Measurements from ENCODE around the gene CSH1.
"Not testable (repeated sequence)": the region's sequence is repeated elsewhere in the genome, so short reads cannot be mapped to it uniquely, and the experiment has no call there.

Gene CSH1

DNA sequence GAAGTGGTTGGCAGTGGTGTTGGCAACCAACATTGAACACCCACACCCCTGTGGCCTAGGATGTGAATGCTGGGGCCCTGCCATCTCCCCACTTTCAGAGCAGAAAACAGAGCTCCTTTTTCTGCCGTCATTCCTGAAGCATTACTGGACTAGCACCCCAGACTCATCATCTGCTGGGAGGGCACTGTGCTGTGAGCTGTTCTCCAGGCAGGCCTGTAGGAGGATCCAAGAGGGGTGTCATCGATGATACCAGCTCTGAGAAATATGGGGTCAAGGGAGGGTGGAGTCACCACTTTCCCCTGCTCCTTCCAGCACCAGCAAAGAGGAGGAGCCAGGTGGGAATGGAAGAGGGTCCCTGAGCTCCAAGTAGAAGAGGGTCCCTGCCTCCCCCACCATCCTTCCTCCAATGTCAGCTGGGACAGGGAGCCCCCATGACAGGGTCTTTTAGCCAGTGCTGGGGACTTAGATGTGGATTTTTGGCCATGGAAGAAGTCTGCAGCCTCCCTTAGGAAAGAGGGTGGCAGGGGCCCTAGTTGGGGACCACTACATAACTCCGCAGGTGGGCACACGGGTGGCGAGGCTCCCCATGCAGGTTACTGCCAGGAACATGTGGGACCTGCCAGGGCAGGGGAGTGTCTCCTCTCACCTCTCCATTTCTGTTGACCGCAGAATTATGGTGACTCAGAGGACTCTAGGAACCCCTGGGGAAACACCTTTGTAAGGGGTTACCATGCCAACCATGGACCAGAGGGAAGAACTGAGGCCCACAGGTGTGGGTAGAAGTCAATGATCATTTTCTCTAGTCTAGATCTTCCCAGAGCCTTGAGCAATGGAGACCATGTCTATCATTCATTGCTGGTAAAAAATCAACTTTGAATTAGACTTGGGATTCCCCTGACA, 2.8 kb upstream of the CSH1 start:
- FAIRE-seq: not testable (repeated sequence)

- FAIRE-seq: not testable (repeated sequence)
Observed at GRCh38 chr17:63894821-63895220, 1.6 kb downstream of the CSH1 start.

- FAIRE-seq: not testable (repeated sequence)
Observed at GRCh38 chr17:63894021-63894420, 2.4 kb downstream of the CSH1 start.

GRCh38 chr17:63892316-63893037, 3.9 kb downstream of the CSH1 start:
- not testable (repeated sequence) for FAIRE-seq

- FAIRE-seq: not testable (repeated sequence)
Observed at GRCh38 chr17:63889026-63889848, 7.1 kb downstream of the CSH1 start.

DNA sequence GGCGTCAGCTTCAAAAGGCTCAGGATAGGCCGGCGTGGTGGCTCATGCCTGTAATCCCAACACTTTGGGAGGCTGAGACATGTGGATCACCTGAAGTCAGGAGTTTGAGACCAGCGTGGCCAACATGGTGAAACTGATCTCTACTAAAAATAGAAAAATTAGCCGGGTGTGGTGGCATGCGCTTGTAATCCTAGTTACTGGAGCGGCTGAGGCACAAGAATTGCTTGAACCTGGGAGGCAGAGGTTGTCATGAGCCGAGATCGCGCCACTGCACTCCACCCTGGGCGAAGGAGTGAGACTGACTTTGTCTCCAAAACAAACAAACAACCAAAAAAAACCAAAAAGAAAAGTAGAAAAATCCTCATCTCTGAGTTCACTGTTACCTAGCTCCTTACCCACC, 11.3 kb downstream of the CSH1 start:
- FAIRE-seq: not testable (repeated sequence)

DNA sequence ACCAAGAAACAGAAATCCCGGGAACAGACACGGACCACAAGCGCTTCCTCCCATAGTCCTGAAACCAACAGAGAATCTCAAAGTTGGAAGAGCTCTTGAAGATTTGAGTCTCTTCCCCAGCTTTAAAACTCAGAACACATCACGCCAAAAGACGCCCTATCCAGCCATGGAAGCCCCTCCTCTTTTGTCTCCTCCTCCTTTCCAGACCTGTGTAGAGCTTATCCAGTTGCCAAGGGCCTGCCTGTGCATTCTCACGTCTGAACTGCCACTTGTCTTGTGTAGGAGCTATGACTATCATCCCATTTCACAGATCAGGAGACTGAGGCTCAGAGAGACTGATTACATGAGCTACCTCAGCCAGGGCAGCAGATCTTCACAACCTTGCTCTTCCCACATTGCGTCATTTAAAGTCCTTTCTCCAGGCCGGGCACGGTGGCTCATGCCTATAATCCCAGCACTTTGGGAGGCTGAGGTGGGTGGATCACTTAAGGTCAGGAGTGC, 13.7 kb downstream of the CSH1 start:
- FAIRE-seq: not testable (repeated sequence)

GRCh38 chr17:63881935-63882601, 14.3 kb downstream of the CSH1 start, which contains the start of gene GH2:
TSS of gene GH2 (minus strand) at chr17:63881944. CDS start at chr17:63881801, 143 bp downstream.
- FAIRE-seq: no peak

DNA sequence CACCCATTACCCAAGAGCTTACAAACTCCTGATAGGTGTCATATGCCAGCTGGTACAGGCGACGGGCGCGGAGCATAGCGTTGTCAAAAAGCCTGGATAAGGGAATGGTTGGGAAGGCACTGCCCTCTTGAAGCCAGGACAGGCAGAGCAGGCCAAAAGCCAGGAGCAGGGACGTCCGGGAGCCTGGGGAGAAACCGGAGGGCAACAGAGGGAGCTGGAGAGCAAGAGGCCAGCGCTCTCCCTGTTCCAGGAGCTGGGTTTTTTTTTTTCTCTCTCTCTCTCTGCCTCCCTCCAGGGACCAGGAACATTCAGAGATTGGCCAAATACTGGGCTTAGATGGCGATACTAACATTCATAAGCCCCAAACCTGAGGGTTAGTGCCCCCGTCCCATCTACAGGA, 15.0 kb downstream of the CSH1 start:
- not testable (repeated sequence) for FAIRE-seq

DNA sequence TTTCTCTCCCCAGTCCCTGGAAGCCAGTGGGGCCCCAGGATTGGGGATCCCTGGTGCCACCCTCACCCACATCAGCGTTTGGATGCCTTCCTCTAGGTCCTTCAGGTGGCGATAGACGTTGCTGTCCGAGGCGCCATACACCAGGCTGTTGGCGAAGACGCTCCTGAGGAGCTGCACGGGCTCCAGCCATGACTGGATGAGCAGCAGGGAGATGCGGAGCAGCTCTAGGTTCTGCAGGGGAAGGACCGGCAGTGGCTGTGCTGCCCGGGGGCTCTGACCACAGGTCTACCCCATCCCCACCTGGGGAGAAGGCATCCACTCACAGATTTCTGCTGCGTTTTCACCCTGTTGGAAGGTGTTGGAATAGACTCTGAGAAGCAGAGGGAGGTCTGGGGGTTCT, 15.7 kb downstream of the CSH1 start:
- no peak for FAIRE-seq

DNA sequence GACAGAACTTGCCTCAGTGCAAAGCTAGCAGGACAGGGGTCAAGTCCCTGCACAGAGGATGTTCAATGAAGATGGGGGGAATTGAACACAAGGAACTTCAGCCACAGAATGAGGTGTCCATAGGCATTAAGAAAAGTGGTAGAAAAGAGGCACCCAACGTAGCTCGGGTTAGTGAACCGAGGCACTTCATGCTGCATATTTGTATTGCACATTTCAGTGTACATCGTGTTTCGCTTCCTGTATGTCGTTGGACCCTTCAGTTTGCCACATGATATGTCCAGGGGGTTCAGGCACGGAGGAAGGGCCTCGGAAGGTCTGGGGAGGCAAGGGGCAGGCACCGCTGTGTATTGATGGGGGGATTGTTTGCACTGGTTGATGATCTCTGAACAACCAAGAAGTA, 18.0 kb downstream of the CSH1 start:
- FAIRE-seq: not testable (repeated sequence)

GRCh38 chr17:63874693-63875092, 21.7 kb downstream of the CSH1 start:
- FAIRE-seq: not testable (repeated sequence)

DNA sequence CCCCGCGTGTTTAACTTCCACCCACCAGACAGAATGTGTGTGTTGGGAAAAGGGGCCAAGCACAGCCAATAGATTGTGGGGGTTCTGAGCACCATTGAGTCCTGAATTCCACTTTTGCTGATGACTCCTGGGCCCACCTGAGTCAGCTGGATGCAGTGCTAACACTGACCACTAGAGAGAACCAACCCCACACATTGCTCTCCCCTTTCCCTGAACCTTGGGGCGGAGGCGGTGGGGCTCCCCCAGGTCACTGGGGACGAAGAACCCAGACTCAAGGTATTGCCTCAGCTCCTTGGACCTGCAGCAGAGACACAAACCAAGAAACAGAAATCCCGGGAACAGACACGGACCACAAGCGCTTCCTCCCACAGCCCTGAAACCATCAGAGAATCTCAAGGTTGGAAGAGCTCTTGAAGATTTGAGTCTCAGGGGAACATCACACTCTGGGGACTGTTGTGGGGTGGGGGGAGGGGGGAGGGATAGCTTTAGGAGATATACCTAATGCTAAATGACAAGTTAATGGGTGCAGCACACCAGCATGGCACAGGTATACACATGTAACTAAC, 22.2 kb downstream of the CSH1 start:
- not testable (repeated sequence) for FAIRE-seq

DNA sequence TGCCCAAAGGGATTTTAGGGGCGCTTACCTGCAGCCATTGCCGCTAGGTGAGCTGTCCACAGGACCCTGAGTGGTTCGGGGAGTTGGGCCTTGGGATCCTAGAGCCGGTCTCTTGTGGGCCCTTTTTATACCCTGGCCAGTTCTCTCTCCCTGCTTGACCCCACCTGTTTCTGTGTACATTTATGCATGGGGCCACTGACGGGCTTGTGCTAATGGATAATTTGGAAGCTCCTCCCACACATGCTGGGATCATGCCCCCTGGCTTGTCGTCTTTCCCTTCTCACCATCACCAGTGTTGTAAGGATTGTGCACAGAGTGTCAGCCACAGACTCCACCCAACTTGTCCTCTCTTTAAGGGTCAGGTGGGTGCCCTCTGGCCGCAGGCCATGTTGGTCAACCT, 22.8 kb downstream of the CSH1 start, which contains the start of gene CSH2:
TSS of gene CSH2 (minus strand) at position 101 of the 400 bp plus-strand sequence. CDS start at position 38, 63 bp downstream.
- not testable (repeated sequence) for FAIRE-seq

- FAIRE-seq: not testable (repeated sequence)
Observed at GRCh38 chr17:63871646-63872365, 24.6 kb downstream of the CSH1 start.

DNA sequence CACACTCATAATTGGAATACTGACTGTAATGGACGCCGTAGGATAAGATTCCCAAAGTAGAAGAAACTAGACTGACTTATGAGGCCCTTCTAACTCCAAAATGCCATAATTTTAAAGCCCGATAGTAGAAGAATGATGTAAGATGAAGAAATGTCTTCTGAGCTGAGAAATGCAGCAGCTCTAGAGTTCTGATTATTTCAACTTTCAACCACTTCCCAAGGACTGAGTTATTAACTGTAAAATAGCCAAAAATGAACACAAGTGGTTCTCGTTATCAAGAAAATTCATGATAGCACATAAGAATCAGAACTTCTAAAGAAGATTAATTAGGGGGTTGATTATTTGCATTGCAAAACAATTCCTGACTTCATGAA, 26.1 kb downstream of the CSH1 start:
- FAIRE-seq: not testable (repeated sequence)

DNA sequence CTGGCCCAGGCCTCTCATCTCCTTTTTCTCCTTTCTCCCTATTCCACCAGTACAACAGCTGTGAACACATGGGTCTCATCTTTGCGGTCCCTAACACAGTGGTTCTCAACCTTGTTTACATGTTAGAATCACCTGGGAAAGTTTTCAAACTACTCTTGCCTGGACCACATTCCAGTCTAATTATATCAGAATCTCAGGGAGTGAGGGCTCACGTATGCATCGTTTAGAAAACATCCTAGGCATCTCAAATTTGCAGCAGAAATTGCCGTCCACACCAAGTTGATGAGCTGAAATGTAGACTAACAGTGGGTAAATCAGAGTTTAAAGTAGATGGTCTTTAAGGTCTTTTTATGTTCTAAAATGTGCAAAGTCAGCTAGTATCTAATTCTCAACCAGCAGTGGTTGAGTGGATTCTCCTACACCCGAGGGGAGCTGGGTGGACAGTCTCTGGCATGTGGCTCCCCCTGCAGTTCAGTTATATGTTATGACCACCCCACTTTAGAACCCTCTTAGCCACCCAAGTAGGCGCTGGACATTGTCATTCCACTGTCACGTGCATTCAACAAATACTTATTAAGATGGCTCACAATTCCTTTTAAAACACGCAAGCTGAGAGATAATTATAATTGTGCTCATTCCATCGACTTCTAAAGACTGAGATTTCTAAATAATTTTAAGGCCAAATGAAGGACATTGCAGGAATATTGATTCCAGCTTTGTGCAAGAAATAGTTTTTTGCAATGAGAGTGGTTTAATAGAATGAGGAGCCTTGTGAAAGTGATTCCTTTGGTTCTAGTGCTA, 26.7 kb downstream of the CSH1 start:
- FAIRE-seq: not testable (repeated sequence)

GRCh38 chr17:63866625-63867024, 29.7 kb downstream of the CSH1 start:
- not testable (repeated sequence) for FAIRE-seq

DNA sequence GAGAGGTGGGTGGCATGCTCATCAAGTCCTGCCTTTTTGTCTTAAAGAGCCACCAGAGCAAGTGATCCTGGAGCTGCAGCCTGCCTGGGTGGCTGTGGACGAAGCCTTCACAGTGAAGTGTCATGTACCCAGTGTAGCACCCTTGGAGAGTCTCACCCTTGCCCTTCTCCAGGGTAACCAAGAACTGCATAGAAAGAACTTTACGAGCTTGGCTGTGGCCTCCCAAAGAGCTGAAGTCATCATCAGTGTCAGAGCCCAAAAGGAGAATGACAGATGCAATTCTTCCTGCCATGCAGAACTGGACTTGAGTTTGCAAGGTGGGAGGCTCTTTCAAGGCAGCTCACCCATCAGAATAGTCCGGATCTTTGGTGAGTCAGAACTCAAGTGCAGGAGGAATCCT, 37.1 kb downstream of the CSH1 start:
- no peak for FAIRE-seq

- FAIRE-seq: not testable (repeated sequence)
Observed at GRCh38 chr17:63856425-63856824, 39.9 kb downstream of the CSH1 start.
